Measurements from ENCODE around the gene IFNG-AS1.
A peak's percentile ranks its signal among the peaks of the same experiment; 100 is the strongest.

The IFNG-AS1 gene

DNA sequence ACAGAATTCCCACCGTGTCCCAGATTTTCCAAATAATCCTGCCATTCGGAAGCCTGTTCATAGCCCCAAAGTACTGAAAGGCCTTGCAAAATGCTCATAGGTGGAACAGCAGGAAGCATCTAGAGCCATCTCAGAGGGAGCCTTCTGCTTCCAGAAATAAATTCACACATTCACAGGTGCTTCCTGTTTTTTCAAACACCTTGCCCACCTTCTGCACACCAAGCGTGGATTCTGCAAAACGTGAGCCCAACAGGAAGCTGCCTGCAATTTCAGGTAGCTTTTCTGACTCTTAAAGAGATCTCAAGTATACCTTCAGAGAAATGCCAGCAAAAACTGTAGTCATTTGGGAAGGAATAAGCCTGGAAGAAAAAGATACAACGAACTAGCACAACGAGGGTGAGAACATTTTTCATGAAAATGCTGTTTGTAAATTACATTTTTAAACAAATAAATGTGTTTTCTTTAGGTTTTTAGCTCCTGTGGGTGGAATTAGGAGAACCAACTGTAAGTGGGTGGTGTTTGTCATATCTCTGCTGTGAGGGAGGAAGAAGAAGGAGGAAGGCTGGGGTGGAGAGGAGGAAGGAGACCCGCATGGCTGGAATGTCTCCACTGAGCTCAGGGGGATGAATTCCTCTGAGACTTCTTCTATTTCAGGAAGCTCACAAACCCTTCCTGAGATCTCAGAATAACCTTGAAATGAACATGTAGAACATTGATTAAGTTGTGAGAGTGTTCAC lies at the start of gene IFNG-AS1:
Gene IFNG-AS1, plus strand, starts transcription at position 264 of the 737 bp plus-strand sequence.
- no peak for DNase-seq

DNA sequence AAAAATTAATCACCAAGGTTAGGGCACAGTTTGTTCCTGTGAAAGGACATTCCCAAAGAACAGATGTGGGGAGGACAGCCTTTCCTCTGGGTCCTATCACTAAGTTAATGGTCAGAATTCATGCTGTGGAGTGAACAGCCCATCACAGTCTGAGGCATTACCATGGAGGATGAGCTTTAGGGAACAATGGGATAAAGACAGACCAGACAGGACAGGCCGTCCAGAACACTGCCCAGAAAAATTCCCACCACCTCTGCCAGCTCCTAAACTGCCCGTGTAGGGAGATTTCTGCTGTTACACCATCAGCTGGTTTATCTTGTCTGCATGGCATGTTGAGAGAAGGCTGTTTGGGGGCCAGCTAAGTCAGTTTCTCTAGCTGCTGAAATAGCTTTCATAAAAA lies 49.6 kb upstream of the IFNG-AS1 start:
- DNase-seq = no peak

DNA sequence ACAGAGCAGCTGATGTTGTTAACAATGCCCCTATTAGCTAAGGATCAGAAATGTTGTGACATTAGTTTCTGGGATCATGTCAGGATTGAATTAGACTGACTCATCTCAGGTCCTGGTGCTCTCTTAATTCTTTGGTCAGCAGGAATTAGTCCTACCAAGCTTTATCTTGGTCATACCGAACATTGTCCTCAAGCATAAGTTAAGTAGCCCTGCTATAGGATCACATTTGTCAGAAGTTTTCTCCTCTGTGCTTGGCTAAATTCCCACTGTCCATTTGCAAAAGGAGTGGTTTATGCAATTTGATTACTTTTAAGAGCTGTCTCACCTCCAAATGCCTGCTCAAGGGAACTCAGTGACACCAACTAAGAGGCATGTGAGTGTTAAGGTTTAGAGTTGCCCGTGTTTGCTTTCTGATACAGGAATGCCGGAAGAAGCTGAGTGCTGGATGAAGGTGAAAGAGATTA lies 48.4 kb upstream of the IFNG-AS1 start:
- DNase-seq = no peak

DNA sequence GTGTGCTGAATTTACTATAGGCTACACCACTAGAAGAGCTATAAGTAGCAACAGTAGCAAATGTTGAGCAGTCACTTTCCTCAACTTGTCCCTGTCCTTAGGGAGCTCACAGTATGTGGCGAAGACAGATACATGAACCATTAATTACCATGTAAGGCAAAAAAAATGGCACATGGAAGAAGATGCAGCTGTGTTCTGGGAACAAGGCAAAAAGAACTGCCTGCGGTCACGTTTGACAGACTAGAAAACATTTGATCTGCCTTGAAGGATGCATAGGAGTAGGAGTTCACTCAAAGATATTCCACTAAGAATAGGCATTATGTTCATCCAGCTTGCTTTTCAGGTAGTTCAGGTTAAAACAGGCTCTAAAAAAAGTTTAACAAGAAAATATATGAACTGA lies 46.5 kb upstream of the IFNG-AS1 start:
- DNase-seq = no peak

DNA sequence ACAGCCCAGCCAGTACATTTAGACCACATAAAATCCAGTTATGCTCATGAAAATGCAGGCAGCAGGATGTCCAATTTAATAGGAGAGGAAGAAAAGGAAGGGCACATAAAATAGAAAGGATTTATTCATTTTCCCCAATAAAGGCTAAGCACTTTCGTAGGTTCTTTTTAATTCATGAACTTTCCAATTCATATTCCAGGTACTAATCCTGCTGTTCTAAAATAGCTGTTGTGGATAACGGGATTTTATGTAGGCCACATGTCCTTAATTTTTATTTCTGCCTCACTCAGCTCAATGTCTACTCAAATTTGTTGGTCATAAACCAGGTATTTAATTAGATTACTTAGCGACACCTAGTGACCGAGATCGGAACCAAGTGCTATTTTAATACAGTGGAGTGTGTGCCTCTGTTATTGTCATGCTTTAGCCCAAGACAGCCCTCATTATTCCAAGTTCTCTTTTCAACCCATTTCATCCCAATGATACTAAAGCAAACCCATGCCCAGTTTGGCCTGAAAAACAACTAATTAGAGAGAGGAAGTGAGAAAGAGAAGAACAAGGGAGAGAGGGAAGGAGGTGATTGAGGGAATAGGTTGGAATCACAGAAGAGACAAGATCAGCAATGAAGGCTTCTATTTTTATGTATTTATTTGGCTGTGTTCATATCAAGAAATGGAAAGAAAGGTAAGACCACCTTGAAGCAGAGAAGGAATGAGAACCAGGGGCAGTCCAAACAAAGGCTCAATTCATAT lies 45.9 kb upstream of the IFNG-AS1 start:
- DNase-seq = peak; percentile 42

DNA sequence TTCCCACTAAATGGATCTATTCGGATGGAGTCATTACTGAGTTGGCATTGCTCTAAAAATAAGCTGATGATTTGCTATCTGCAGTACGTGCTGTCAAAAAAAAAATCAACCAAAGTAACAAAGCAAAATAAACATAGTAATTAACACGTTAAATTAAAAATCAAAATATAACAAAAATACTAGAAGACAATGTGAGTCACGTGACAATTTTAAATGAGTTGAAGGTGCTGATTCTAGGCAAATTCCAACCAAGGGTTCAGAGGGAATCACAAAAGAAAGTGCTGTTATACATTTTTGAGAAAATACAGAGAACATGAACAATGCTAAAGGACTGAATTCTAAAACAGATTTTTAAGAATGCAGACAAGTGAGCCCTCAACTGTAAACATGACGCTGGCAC lies 45.2 kb upstream of the IFNG-AS1 start:
- DNase-seq = no peak

DNA sequence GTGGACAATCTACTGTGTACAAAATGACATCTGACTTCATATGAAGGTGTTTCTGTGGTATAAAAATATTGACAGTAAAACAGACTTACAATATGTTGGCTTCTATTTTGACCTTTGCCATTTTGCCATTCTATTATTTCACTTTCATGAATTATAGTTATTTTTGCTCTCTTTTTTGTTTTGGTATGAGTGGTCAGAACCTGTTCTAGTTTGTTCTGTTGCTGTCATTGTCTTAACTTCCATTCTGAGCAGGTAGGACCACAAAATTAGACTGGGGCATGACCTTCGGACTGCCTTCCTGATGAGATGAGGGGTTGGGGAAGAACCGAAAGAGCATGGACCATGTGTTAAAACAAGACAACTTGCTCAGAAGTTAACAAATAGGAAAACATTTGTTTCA lies 36.5 kb upstream of the IFNG-AS1 start:
- no peak for DNase-seq

DNA sequence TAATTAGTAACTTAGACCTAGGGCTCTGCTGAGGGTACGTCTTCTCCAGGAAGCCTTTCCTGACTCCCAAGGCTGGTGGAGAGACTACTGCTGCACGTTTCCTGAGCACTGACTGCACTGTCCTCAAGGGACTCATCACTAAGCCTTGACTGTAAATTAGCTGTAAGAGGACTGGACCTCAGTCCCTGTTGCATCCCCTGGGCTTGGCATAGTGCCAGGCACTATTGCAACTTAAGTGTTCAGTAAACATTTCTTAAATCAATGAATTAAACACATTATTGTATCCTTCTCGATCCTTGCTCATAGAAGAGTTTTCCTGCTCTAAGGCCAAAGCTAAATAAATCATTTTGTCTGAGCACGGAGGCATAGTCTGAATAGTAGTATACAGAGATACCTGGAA lies 31.9 kb upstream of the IFNG-AS1 start:
- no peak for DNase-seq

DNA sequence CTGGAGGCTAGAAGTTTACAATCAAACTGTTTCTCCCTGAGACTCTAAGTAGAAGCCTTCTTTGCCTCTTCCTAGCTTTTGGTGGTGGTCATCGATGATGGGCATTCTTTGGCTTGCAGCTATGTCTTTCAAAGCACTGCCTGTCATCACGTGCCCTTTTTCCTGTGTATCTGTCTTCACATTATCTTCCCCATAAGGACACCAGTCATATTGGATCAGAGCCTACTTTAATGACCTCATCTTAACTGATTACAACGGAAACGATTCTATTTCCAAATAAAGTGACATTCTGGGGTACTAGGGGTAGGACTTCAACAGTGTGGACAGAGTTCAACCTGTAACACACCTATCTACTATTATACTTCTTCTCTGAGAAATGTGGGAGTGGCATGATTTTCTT lies 31.1 kb upstream of the IFNG-AS1 start:
- DNase-seq = no peak

DNA sequence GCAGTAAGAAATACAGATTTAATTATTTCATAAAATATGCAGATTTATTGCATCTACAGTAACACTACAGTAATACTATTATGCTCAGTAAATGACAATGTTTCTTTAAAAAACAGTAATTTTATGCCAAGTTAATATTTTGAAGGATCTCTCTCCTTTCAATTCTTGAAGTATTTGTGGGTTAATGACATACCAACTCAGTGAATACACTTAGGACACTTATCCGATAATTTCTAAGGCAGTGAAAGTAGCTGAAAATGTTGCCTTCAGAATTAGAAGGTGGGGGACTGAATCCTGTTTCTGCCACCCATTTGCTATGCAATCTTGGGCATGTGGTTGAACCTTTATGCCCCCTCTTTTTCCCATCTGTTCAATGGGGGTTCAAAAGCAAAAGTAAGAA lies 24.8 kb upstream of the IFNG-AS1 start:
- no peak for DNase-seq

DNA sequence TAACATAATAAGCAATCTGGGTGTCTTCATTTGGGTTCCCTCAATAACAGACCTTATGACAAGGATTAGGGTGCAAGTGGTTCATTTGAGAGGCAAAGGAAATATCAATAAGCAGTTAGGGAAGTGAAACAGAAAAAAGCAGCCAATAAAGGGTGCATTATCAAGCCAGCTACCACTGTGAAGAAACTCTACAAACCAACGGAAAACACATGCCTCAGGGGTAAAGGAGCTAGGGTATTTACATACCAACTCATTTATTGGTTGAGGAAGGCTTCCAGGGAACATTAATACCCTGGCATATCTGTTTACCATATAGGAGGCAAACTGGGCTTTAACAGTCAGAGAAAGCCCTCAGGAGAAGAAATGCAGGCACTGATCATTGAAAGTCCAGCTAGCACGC lies 22.7 kb upstream of the IFNG-AS1 start:
- DNase-seq = no peak

DNA sequence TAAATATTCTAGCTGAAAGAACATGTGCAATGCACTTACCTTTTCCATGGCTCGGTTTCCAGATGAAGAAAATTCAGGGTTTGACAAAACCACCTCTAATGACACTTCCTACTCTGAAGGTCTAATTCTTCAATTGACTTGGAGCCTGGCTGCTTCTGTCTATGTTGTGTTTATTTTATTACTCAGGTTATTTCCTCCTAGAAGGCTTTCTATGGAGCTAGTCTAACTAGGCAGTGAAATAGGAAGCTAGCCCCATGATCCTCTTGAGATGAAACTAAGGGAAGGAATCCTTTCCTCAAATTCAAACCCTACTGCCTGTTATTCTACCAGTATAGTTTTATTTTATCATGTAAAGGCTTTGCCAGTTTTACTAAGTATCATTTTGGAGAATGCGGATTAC lies 20.9 kb upstream of the IFNG-AS1 start:
- DNase-seq = no peak

DNA sequence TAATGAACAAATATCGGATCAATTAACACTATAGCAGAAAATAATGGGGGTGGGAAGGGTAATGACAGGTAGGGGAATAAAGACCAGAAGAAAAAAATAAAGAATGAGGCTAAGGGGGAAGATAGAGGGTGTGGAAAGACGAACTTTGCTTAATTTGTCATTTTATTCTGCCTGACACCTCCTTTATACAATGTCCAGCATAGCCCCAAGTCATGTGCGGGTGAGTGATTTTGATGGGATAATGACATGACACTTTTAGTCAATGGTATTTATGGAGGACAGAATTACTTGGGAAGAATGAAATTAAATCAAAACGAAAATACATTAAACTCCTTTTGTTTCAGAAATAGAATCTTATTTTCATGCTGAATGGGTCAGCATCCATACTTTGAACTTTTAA lies 20.5 kb upstream of the IFNG-AS1 start:
- no peak for DNase-seq

DNA sequence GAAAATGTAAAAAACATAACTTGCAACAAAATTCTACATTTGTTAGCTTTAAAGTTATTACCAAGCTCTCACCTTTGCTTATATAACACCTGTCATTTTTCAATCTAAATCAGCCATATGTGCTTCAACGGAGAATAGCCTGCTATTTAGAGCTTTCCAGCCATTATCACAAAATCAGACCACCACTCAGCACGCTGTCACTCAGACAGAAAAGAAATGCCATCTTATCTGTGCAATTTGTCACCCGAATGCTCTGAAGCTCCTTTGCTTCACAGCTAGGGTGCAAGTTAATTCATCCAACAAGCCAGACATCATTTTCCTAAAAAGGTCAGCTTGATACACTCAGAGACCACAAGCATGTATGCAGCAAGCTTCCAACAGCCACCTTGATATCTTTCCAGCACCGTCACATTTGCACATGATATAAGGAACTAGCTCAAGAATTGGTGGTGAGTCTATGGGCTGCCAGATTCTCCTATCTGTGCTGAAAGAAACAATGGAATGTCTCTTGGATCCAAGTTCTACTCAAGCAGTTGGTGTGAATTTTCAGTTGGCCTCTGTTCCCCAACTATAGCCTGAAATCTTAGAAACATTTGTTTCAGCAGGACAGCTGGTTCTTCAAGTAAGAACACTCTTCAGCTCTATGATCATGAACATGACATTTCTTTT lies 20.0 kb upstream of the IFNG-AS1 start:
- DNase-seq = no peak

DNA sequence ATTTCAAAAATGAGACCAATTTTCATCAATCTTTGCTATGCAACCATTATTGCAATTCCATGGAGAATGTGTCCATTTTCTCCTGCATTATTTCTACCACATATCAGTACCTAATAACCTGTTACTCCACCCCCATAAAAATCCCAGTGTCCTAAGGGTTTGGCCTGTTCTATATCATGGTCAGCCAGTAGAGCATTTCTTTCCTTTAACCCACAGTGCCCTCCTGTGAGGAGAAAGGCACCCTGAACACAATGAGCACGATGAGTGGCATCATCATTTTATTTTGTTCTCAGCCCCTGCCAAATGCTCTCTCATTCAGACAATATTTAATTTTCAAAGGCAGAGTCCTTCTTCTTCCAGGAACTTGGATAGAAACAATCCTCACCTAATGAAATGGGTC lies 11.6 kb upstream of the IFNG-AS1 start:
- DNase-seq = no peak

DNA sequence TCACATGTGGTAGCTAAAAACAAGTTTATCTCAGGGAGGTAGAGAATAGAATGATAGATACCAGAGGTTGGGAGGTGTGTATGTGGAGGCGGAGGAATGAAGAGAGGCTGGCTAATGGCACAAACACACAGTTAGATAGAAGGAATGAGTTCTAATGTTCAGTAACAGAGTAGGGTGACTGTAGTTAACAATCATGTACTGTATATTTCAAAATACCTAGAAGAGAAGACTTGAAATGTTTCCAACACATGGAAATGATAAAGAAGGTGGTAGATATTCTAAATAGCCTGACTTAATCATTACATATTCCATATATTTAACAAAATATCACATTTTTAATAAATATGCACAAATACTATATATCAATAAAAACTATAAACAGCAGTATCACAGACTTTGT lies 8.9 kb upstream of the IFNG-AS1 start:
- no peak for DNase-seq

DNA sequence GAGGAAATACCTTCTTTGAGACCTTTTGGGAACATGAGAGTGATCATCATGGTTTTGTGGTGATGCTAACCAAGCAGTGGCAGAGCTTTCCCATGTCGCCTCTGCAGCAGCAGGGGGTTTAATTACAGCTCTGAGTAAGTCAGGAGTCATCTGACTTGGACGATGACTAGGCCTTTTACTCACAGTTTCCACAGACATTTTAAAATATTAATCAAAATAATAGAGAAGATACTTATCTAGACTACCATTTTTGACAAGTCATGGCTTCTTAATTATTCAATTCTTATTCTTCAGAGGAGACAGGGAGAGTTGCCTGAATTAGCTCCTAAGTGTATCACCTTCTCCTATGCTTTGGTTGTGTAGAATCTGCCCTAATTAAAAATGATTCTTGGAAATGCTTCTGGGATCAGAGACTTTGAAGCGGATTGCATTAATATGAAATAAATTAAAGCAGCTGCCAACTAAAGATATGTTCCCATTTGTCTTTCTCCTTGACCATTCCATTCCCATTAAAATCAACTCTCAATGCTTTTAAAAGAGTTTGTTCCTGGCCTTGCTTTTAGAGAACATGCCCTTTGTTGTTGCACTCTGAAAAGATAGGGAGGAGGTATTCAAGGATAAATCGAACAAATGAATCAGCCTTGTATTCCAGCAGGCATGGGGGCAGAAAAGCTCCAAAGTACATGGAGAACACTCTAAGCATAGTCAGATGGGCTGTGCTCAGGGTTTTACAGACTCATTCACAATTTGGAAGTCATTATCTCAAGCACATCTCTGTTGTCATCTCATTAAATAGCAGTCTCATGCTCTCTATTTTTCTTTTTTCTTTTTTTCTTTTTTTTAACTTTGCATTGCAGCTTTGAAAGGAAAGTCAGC lies 7.7 kb upstream of the IFNG-AS1 start:
- no peak for DNase-seq

DNA sequence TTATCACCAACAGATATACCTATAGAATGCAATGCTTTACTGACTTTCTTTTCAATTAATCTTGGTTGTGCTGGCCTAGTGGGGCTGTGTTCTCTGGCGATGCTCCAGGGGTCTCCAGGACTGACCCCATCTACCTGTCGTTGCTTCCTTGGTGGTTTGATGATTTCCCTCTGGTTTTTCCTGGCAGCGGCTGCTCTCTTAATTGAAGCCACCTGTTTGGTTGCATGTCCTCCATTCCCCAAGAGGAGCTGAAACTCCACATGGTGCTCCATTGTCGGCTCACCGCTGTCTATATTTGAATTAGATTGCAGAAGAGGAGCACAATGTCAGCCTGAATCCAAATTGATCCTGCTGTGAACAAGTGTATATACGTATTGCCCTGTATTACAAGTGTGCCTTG lies 7.1 kb upstream of the IFNG-AS1 start:
- DNase-seq = no peak

DNA sequence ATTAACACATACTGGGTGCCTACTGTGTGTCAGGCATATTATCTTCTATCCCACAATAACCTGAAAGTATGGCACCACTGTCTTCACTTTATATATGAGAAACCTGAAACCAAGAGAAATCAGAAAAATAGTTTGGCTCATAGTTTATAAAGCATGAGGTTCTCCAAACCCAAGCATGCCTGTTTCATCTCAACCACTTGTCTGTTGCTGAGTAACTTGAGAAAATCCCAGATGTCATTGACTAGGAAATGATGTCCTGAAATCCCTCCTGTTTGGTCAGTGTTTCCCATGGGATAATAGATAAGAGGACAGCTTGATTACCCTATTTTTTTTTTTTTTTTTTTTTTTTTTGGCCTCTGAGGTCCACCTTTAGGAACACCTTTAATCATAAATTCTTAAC lies 2.6 kb upstream of the IFNG-AS1 start:
- no peak for DNase-seq

DNA sequence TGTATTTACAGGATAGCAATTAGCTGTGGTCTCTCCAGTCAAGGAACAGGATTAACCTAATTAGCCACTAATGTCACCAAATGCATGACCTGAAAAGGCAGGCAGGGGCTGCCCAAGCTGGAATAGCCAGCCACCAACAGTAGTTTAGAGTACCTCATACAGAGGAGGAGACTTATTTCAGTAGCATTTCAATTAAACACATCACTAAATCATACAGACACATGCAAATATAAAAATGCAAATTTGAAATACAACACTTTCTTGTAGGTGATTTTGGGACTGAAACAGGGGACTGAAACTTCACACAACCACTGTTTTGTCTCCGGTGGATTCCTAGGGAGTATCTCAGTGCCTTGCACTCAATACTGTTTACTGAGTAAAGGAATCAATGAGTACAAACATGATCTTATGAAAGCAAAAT lies 636 bp upstream of the IFNG-AS1 start:
- no peak for DNase-seq

DNA sequence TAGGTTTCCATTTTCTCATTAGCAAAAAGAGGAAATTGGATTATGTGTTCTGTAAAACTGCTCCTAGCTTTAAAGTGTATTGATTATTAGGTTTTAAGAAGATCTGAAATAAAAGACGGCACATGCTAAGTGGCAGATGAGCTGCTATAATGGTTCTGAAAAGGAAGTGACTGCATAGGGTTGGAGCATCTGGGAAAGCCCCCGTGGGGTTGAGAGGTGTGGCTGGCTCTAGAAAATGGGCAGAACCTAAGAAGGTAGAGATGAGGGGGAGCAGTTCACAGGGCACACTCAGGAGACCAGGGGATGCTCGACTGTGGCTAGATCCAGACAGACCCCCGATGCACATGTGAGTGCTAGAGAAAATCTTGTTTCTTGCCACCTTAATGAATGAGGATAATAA lies 1.9 kb downstream of the IFNG-AS1 start:
- peak; percentile 36 for DNase-seq

DNA sequence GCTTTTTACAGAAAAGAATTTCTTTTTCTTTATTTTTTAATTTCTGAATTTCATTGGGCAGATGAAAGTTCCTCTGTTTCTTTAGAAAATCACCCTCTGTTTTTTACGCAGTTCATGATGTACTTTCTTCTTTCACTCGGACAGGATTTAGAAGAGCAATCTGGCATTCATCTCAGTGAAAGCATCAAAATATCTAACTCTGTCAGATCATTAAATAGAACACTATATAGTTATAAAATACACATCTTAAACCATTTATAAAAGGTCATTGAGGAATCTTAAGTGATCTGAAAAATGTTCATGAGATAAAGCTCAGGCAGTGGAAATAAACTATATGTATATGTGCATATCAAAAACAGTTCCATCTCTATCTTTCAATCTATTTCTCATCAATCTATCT lies 3.9 kb downstream of the IFNG-AS1 start:
- DNase-seq = no peak

DNA sequence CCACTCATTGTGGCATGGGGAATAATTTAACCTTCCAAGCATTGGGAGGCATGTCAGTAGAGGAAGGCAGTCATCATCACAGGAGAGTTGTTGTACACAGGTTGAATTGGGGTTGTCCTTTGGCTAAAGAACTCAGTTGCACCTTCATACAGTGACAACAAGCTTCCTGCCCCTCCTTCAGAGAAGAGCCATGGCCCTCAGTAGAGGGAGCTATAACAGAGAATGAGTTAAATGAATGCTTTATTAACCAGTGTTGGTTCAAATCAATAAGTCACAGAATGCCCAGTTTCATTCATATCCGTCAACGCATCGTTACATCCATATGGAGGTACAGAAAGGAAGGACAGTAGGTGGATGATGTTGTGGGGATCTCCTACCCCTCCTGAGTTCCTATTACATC lies 4.8 kb downstream of the IFNG-AS1 start:
- DNase-seq = no peak
